GM12865 (cell line): ENCODE data around the gene SLC38A1.

Source experiments
- DNase-seq: peaks from one replicate; pipeline ENCODE4 v3.0.0; 2010; ENCODE audit warnings: low read depth
- H3K4me3 ChIP-seq: 2 replicates; pipeline ENCODE4 v1.5.1; 2011; ENCODE audit warnings: mild to moderate bottlenecking, low read depth, low read length, control low read depth
- CTCF ChIP-seq: IDR thresholded peaks from 2 replicates; pipeline ENCODE4 v1.5.1; 2011; ENCODE audit warnings: low read length, control low read depth, low read depth, inconsistent platforms; ENCODE audit not compliant: insufficient read depth; ENCODE audit errors: missing control alignments

The SLC38A1 gene

DNA sequence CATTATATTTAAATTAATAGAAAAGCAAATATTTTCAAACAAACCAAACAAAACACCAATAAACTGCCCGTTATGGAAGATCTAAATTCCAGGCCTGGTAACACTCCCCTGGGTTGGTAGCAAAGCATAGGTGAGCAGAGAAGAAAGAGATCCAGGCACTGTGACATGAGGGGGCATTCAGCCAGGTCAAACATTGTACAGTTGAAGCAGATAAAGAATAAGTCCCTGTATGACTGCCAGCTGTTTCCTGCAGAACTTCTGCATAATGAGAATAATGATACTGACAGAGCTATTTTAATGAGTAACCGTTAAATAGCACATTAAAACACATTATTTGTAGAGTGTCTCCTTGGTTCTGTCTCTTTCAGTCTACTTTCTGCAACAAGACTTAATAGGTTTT is 35.4 kb downstream of the SLC38A1 start:
- H3K4me3 ChIP-seq, result no peak overlapping the region
- TF ChIP-seq CTCF, result no peak
- no peak for DNase-seq

GRCh38 chr12:46230983-46231382 is 37.9 kb downstream of the SLC38A1 start:
- no peak overlapping the region for H3K4me3 ChIP-seq
- TF ChIP-seq CTCF, result no peak
- DNase-seq, result no peak

DNA sequence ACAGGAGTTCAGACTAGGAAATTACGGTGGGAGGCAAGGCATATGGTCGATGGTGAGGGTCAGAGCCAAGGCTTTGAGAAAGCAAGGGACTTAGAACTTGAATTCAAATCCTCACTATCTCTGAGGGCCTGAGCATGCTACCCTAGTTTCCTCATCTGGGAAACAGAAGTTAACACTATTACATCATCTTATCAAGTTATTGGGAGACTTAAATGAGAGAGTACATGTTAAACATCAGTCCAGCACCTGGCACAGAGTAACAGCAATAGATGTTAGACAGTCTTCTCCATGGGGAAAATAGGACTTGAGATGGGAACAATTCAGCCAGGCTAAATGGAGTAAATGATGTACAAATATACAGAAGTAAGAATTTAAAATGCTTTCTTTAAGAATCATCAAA is 38.5 kb downstream of the SLC38A1 start:
- no peak for TF ChIP-seq CTCF

DNA sequence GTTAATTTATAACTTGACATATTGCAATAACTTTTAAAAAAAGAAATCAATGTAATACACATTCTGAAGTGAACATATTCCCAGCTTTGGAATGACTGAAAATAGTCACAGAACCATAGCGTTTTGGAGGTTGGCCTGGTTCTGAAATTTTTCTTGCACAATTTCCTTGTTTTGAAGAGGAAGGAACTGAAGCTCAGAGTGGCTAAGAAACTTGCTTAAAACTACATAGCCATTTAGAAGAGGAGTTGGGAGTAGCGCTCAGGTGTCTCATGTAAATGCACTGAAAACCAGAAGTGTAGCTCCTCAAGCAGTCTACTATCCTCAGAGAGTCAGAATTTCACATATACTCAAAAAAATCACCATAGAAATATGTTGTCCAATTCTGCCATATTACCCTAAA is 41.2 kb downstream of the SLC38A1 start:
- H3K4me3 ChIP-seq, result no peak overlapping the region
- no peak for DNase-seq
- TF ChIP-seq CTCF, result no peak

More for the DNA sequence above, 38.5 kb downstream of the SLC38A1 start:
- DNase-seq, result no peak
- H3K4me3 ChIP-seq, result no peak overlapping the region

DNA sequence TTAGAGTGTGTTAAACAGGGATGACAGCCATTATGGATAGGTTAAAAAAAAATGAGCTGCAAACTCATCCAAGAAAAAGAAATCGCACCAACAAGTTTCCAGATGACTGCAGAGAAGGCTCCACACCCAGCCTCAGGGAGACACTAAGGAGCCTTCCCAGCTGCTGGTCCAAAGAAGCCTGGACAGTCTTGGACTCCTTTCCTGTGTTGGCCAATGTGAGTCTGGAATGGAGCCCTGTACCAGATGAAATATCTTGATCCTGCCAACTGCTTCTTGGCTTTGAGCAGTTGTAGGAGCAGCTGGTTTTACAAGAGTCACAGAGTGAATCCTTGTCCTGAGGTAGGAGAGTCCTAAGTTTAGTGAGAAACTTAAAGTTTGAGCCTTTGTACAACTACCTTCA is 44.5 kb downstream of the SLC38A1 start:
- no peak for TF ChIP-seq CTCF
- no peak overlapping the region for H3K4me3 ChIP-seq
- no peak for DNase-seq

GRCh38 chr12:46223047-46223446 is 45.8 kb downstream of the SLC38A1 start:
- H3K4me3 ChIP-seq, result no peak overlapping the region
- DNase-seq, result no peak
- no peak for TF ChIP-seq CTCF

- peak; percentile 41 for DNase-seq
- no peak for TF ChIP-seq CTCF
- no peak overlapping the region for H3K4me3 ChIP-seq
These were observed 46.2 kb downstream of the SLC38A1 start for GRCh38 chr12:46222636-46223035.
